Heart left ventricle (tissue), 16 donors: Measurements from ENCODE around the gene HENMT1. TPM values are rescaled to one million over a fixed set of nuclear protein-coding genes. Genes with fewer than 3 reads are reported as not detected.
"Not testable (repeated sequence)": the region's sequence is repeated elsewhere in the genome, so short reads cannot be mapped to it uniquely, and the experiment has no call there.

Experiments
- ATAC-seq, 4 donors: fragments of 200-7000 bp; cut with Tn5 transposase; one replicate each; pipeline ENCODE4 v1.9.1; 2020 to 2022; ENCODE audit warnings: moderate library complexity in 4 of 4, mild to moderate bottlenecking in 3 of 4, moderate number of reproducible peaks in 1 of 4
- DNase-seq, 5 donors: peaks; one replicate each; pipeline ENCODE4 v3.0.0-alpha.2; 2020
- H3K27ac ChIP-seq, 12 donors: fragments of 200-600 bp; sonication (generic) in 4 of 12; one replicate each; pipeline versions ENCODE4 v1.5.0 to v1.8.0; 2016 to 2022; ENCODE audit warnings: mild to moderate bottlenecking in 2 of 12
- H3K27me3 ChIP-seq, 9 donors: fragments of 200-600 bp; sonication (generic) in 2 of 9; one replicate each; pipeline versions ENCODE4 v1.5.1 to v1.8.0; 2016 to 2022; ENCODE audit warnings: mild to moderate bottlenecking in 3 of 9
- H3K36me3 ChIP-seq, 9 donors: fragments of 200-600 bp; sonication (generic) in 2 of 9; one replicate each; pipeline versions ENCODE4 v1.5.0 to v1.8.0; 2018 to 2022; ENCODE audit warnings: mild to moderate bottlenecking in 2 of 9
- H3K4me1 ChIP-seq, 12 donors: fragments of 200-600 bp; sonication (generic) in 4 of 12; one replicate each; pipeline versions ENCODE4 v1.5.0 to v1.8.0; 2016 to 2022; ENCODE audit warnings: mild to moderate bottlenecking in 3 of 12
- H3K4me3 ChIP-seq, 12 donors: fragments of 200-600 bp; sonication (generic) in 4 of 12; one replicate each; pipeline versions ENCODE4 v1.5.0 to v1.8.0; 2017 to 2022; ENCODE audit warnings: mild to moderate bottlenecking in 9 of 12, moderate library complexity in 4 of 12
- H3K9me3 ChIP-seq, 12 donors: fragments of 200-600 bp; sonication (generic) in 4 of 12; one replicate each; pipeline versions ENCODE4 v1.5.0 to v1.8.0; 2016 to 2022; ENCODE audit warnings: mild to moderate bottlenecking in 1 of 12
- CTCF ChIP-seq, 12 donors: fragments of 200-600 bp; sonication (generic) in 4 of 12; IDR thresholded peaks; one replicate each; pipeline versions ENCODE4 v1.5.0 to v1.8.0; 2018 to 2022; ENCODE audit warnings: antibody characterized with exemption in 12 of 12, mild to moderate bottlenecking in 5 of 12
- POLR2A ChIP-seq, 2 donors: fragments of 450-650 bp; IDR thresholded peaks; one replicate each; pipeline ENCODE4 v1.6.1; 2017; ENCODE audit warnings: antibody characterized with exemption in 2 of 2, mild to moderate bottlenecking in 2 of 2, moderate library complexity in 2 of 2
- WGBS, 4 donors: extraction: QIAGEN DNeasy Blood & Tissue Kit in 2 of 4; methylation state at CpG; one replicate each; pipeline versions ENCODE4 v1.1.5 to v1.1.7; 2013 to 2018; 5-methylcytosine and 5-hydroxymethylcytosine counted together
- intact Hi-C, 10 donors: fragments of 100-400 bp; cut with DNase I; formaldehyde crosslinking; loops; one replicate each; pipeline versions ENCODE4 v1.11.1 to v1.14.2; 2022
- polyA plus RNA-seq, 2 donors: library from polyadenylated mRNA; stranded (reverse); fragments of 200-250 nt; gene quantifications; one replicate each; pipeline ENCODE4 v1.2.3, GENCODE V29; 2013
- total RNA-seq, 9 donors: library from RNA; depleted of rRNA in 2 of 9; stranded (reverse); fragments of >200 nt in 2 of 9; fragmentation: NEBNext Ultra II Directional in 3 of 9; extraction: Animal tissue kit (Norgen Biotek cat#: 25700) in 3 of 9; gene quantifications; one replicate each; pipeline versions ENCODE4 v1.1.0 to v1.2.4, GENCODE V29; 2016 to 2023
- donor health status: ischemic (EF 13 %, LVEDD 7.1; RV severe dilation, severe dysfunction).
- donor health status: healthy with polysubstance abuse.
- donor health status: DM: no; HTN: yes; CAD: no.
- donor health status: DM: no; HTN: no; CAD: no.
- donor health status: ischemic (EF 25% LVEDD 6.9; RV normal size, moderate dysfunction).
- donor health status: ischemic (EF 25% LVEDD 5.7; RV mildly dilated, moderate dysfunction).
- donor health status: healthy.
- donor health status: DM: yes; HTN: yes; CAD: no.
- donor health status: ischemic (EF 35%, LVEDD 5.7; RV mildly dilated, moderate dysfunction).
- donor health status: nonischemic (EF 11% LVEDD 7.7; RV severe dilation, severe dysfunction).
- donor health status: DM: yes; HTN: yes; CAD: no.
- donor health status: PGD.
- donor health status: ischemic (EF 29% LVEDD 5.4; RV normal size, mild dysfunction).
- donor health status: nonischemic (EF 23%, LVEDD 6.1; RV moderate dilation, normal function).

HENMT1 gene
- total and polyA plus RNA-seq, 11 donors = 0.44 to 4.5 (median 0.93) TPM

- peak in 3 of 4 donors; percentile 26 to 52 (median 45) for ATAC-seq
- Histone ChIP-seq H3K9me3 (no peaks in the 10 kb centered on the region), H3K27me3 (no peaks in the 10 kb centered on the region), H3K4me1 (peaks cover 0 to 13% (median 0%) of the 10 kb centered on the region in 12 donors), H3K27ac (no peak overlapping the region), H3K36me3 (peaks cover 0 to 28% (median 26%) of the 10 kb centered on the region in 9 donors), H3K4me3 (no peak overlapping the region)
- 61 to 69% (median 65%) methylated on average over 2 of the region's 2 CpGs for WGBS, 4 donors
- TF ChIP-seq POLR2A (IDR thresholded peaks at IDR 0.05) (no peak), CTCF (IDR thresholded peaks at IDR 0.05) (no peak)
- intact Hi-C loops = no loop called here
- DNase-seq = no peak
Observed at GRCh38 chr1:108704496-108704895, 43.6 kb upstream of the HENMT1 start.

- peaks cover 0 to 18% (median 0%) of the 10 kb centered on the region in 12 donors for H3K4me1 ChIP-seq
- no peaks in the 10 kb centered on the region for H3K9me3 ChIP-seq
- DNase-seq = no peak
- no peak for ATAC-seq
- H3K27me3 ChIP-seq = no peaks in the 10 kb centered on the region
- peaks cover 0 to 34% (median 32%) of the 10 kb centered on the region in 9 donors for H3K36me3 ChIP-seq
- peak overlapping the region in 1 of 12 donors; percentile 2 for H3K27ac ChIP-seq
- 74 to 82% (median 76%) methylated on average over 6 of the region's 6 CpGs for WGBS, 4 donors
- no peak for TF ChIP-seq POLR2A (IDR thresholded peaks at IDR 0.05)
- TF ChIP-seq CTCF (IDR thresholded peaks at IDR 0.05) = no peak
- no peak overlapping the region for H3K4me3 ChIP-seq
- intact Hi-C loops = no loop called here
Observed at GRCh38 chr1:108703939-108704338, 43.0 kb upstream of the HENMT1 start.

- Histone ChIP-seq H3K4me1 (peaks cover 0 to 25% (median 0%) of the 10 kb centered on the region in 12 donors), H3K36me3 (peaks cover 0 to 52% (median 50%) of the 10 kb centered on the region in 9 donors)
- H3K4me3 ChIP-seq, ATAC-seq, intact Hi-C loops, H3K27ac ChIP-seq, H3K9me3 ChIP-seq, DNase-seq, H3K27me3 ChIP-seq: not testable (repeated sequence)
- 91 to 99% (median 95%) methylated on average over 6 of the region's 6 CpGs for whole genome bisulfite sequencing, 4 donors
Observed at GRCh38 chr1:108702109-108702508, 41.2 kb upstream of the HENMT1 start.

GRCh38 chr1:108701176-108701849 is 40.4 kb upstream of the HENMT1 start:
- no peak for TF ChIP-seq CTCF (IDR thresholded peaks at IDR 0.05)
- TF ChIP-seq POLR2A (IDR thresholded peaks at IDR 0.05) = no peak

More at GRCh38 chr1:108701176-108701849, 40.4 kb upstream of the HENMT1 start:
- no peak overlapping the region for H3K4me3 ChIP-seq
- DNase-seq (no peak), ATAC-seq (no peak)
- H3K4me1 ChIP-seq = peaks cover 0 to 29% (median 2%) of the 10 kb centered on the region in 12 donors
- H3K36me3 ChIP-seq = peaks cover 0 to 60% (median 58%) of the 10 kb centered on the region in 9 donors
- no peaks in the 10 kb centered on the region for H3K9me3 ChIP-seq
- H3K27ac ChIP-seq = no peak overlapping the region
- intact Hi-C loops = no loop called here
- no peaks in the 10 kb centered on the region for H3K27me3 ChIP-seq
- 80 to 89% (median 84%) methylated on average over 5 of the region's 5 CpGs for WGBS, 4 donors
